ENCODE measurements around the gene B4GALT7. TPM values are rescaled to one million over a fixed set of nuclear protein-coding genes. Genes with fewer than 3 reads are reported as not detected.

B4GALT7 gene
- polyA plus RNA-seq, 2 donors = 12.7 to 16.7 TPM

- no peak overlapping the region for H3K27ac ChIP-seq (ENCODE audit: low read depth in 2 of 2, low read length in 1 of 2)
- H3K9me3 ChIP-seq (ENCODE audit: control insufficient read depth in 2 of 2, insufficient read depth in 1 of 2, low read depth in 1 of 2, low read length in 1 of 2) = no peaks in the 10 kb centered on the region
- WGBS, 2 donors = 87 to 88% methylated on average over 11 of the region's 11 CpGs
- no peaks in the 10 kb centered on the region for H3K27me3 ChIP-seq (ENCODE audit: control insufficient read depth in 1 of 2, insufficient read depth in 2 of 2, low read length in 2 of 2)
- peaks cover 3 to 16% of the 10 kb centered on the region in 2 donors for H3K36me3 ChIP-seq (ENCODE audit: control insufficient read depth in 2 of 2, insufficient read depth in 2 of 2, low read length in 1 of 2)
- H3K4me1 ChIP-seq (ENCODE audit: control insufficient read depth in 2 of 2, insufficient read depth in 2 of 2, low read length in 1 of 2) = peaks cover 4 to 14% of the 10 kb centered on the region in 2 donors
- H3K4me3 ChIP-seq (ENCODE audit: low read depth in 1 of 2, low read length in 2 of 2) = peak overlapping the region in 1 of 2 donors; percentile 87
Measured at GRCh38 chr5:177601126-177601525, 1.2 kb downstream of the B4GALT7 start.

- H3K4me1 ChIP-seq (ENCODE audit: control insufficient read depth in 2 of 2, insufficient read depth in 2 of 2, low read length in 1 of 2) = peaks cover 4 to 14% of the 10 kb centered on the region in 2 donors
- no peak overlapping the region for H3K4me3 ChIP-seq (ENCODE audit: low read depth in 1 of 2, low read length in 2 of 2)
- H3K27ac ChIP-seq (ENCODE audit: low read depth in 2 of 2, low read length in 1 of 2) = no peak overlapping the region
- H3K9me3 ChIP-seq (ENCODE audit: control insufficient read depth in 2 of 2, insufficient read depth in 1 of 2, low read depth in 1 of 2, low read length in 1 of 2) = no peaks in the 10 kb centered on the region
- no peaks in the 10 kb centered on the region for H3K27me3 ChIP-seq (ENCODE audit: control insufficient read depth in 1 of 2, insufficient read depth in 2 of 2, low read length in 2 of 2)
- peaks cover 0 to 14% of the 10 kb centered on the region in 2 donors for H3K36me3 ChIP-seq (ENCODE audit: control insufficient read depth in 2 of 2, insufficient read depth in 2 of 2, low read length in 1 of 2)
- 78 to 79% methylated on average over 13 of the region's 13 CpGs for WGBS, 2 donors
Measured at GRCh38 chr5:177601577-177602457, 1.9 kb downstream of the B4GALT7 start.

- Histone ChIP-seq H3K4me3 (ENCODE audit: low read depth in 1 of 2, low read length in 2 of 2) (no peak overlapping the region), H3K9me3 (ENCODE audit: control insufficient read depth in 2 of 2, insufficient read depth in 1 of 2, low read depth in 1 of 2, low read length in 1 of 2) (no peaks in the 10 kb centered on the region), H3K36me3 (ENCODE audit: control insufficient read depth in 2 of 2, insufficient read depth in 2 of 2, low read length in 1 of 2) (peaks cover 0 to 14% of the 10 kb centered on the region in 2 donors), H3K27ac (ENCODE audit: low read depth in 2 of 2, low read length in 1 of 2) (no peak overlapping the region), H3K27me3 (ENCODE audit: control insufficient read depth in 1 of 2, insufficient read depth in 2 of 2, low read length in 2 of 2) (no peaks in the 10 kb centered on the region), H3K4me1 (ENCODE audit: control insufficient read depth in 2 of 2, insufficient read depth in 2 of 2, low read length in 1 of 2) (peaks cover 4 to 19% of the 10 kb centered on the region in 2 donors)
- WGBS, 2 donors = 76 to 83% methylated on average over 4 of the region's 4 CpGs
Measured at GRCh38 chr5:177602458-177602830, 2.5 kb downstream of the B4GALT7 start.

GRCh38 chr5:177603631-177604030, 3.7 kb downstream of the B4GALT7 start:
- Histone ChIP-seq H3K4me3 (ENCODE audit: low read depth in 1 of 2, low read length in 2 of 2) (no peak overlapping the region), H3K4me1 (ENCODE audit: control insufficient read depth in 2 of 2, insufficient read depth in 2 of 2, low read length in 1 of 2) (peaks cover 4 to 21% of the 10 kb centered on the region in 2 donors), H3K36me3 (ENCODE audit: control insufficient read depth in 2 of 2, insufficient read depth in 2 of 2, low read length in 1 of 2) (peaks cover 0 to 14% of the 10 kb centered on the region in 2 donors), H3K27me3 (ENCODE audit: control insufficient read depth in 1 of 2, insufficient read depth in 2 of 2, low read length in 2 of 2) (no peaks in the 10 kb centered on the region), H3K27ac (ENCODE audit: low read depth in 2 of 2, low read length in 1 of 2) (no peak overlapping the region), H3K9me3 (ENCODE audit: control insufficient read depth in 2 of 2, insufficient read depth in 1 of 2, low read depth in 1 of 2, low read length in 1 of 2) (no peaks in the 10 kb centered on the region)
- WGBS, 2 donors = 71 to 78% methylated on average over 8 of the region's 8 CpGs

- 92 to 94% methylated on average over 23 to 27 of the region's 27 CpGs for WGBS, 2 donors
- H3K4me1 ChIP-seq (ENCODE audit: control insufficient read depth in 2 of 2, insufficient read depth in 2 of 2, low read length in 1 of 2) = peaks cover 4 to 21% of the 10 kb centered on the region in 2 donors
- H3K36me3 ChIP-seq (ENCODE audit: control insufficient read depth in 2 of 2, insufficient read depth in 2 of 2, low read length in 1 of 2) = peaks cover 0 to 19% of the 10 kb centered on the region in 2 donors
- no peaks in the 10 kb centered on the region for H3K27me3 ChIP-seq (ENCODE audit: control insufficient read depth in 1 of 2, insufficient read depth in 2 of 2, low read length in 2 of 2)
- no peak overlapping the region for H3K27ac ChIP-seq (ENCODE audit: low read depth in 2 of 2, low read length in 1 of 2)
- no peaks in the 10 kb centered on the region for H3K9me3 ChIP-seq (ENCODE audit: control insufficient read depth in 2 of 2, insufficient read depth in 1 of 2, low read depth in 1 of 2, low read length in 1 of 2)
- H3K4me3 ChIP-seq (ENCODE audit: low read depth in 1 of 2, low read length in 2 of 2) = no peak overlapping the region
Measured at GRCh38 chr5:177604116-177604521, 4.2 kb downstream of the B4GALT7 start.

GRCh38 chr5:177604656-177605055, 4.7 kb downstream of the B4GALT7 start:
- H3K4me1 ChIP-seq (ENCODE audit: control insufficient read depth in 2 of 2, insufficient read depth in 2 of 2, low read length in 1 of 2) = peaks cover 4 to 24% of the 10 kb centered on the region in 2 donors
- 80 to 83% methylated on average over 5 of the region's 5 CpGs for WGBS, 2 donors
- H3K36me3 ChIP-seq (ENCODE audit: control insufficient read depth in 2 of 2, insufficient read depth in 2 of 2, low read length in 1 of 2) = peaks cover 0 to 23% of the 10 kb centered on the region in 2 donors
- H3K27ac ChIP-seq (ENCODE audit: low read depth in 2 of 2, low read length in 1 of 2) = no peak overlapping the region
- no peak overlapping the region for H3K4me3 ChIP-seq (ENCODE audit: low read depth in 1 of 2, low read length in 2 of 2)
- no peaks in the 10 kb centered on the region for H3K9me3 ChIP-seq (ENCODE audit: control insufficient read depth in 2 of 2, insufficient read depth in 1 of 2, low read depth in 1 of 2, low read length in 1 of 2)
- H3K27me3 ChIP-seq (ENCODE audit: control insufficient read depth in 1 of 2, insufficient read depth in 2 of 2, low read length in 2 of 2) = no peaks in the 10 kb centered on the region

- Histone ChIP-seq H3K9me3 (ENCODE audit: control insufficient read depth in 2 of 2, insufficient read depth in 1 of 2, low read depth in 1 of 2, low read length in 1 of 2) (no peaks in the 10 kb centered on the region), H3K4me1 (ENCODE audit: control insufficient read depth in 2 of 2, insufficient read depth in 2 of 2, low read length in 1 of 2) (peaks cover 4 to 24% of the 10 kb centered on the region in 2 donors), H3K27ac (ENCODE audit: low read depth in 2 of 2, low read length in 1 of 2) (no peak overlapping the region), H3K27me3 (ENCODE audit: control insufficient read depth in 1 of 2, insufficient read depth in 2 of 2, low read length in 2 of 2) (no peaks in the 10 kb centered on the region), H3K36me3 (ENCODE audit: control insufficient read depth in 2 of 2, insufficient read depth in 2 of 2, low read length in 1 of 2) (peaks cover 0 to 27% of the 10 kb centered on the region in 2 donors), H3K4me3 (ENCODE audit: low read depth in 1 of 2, low read length in 2 of 2) (no peak overlapping the region)
- 83 to 91% methylated on average over 5 of the region's 5 CpGs for WGBS, 2 donors
Measured at GRCh38 chr5:177605078-177605477, 5.1 kb downstream of the B4GALT7 start.

- Histone ChIP-seq H3K4me3 (ENCODE audit: low read depth in 1 of 2, low read length in 2 of 2) (no peak overlapping the region), H3K4me1 (ENCODE audit: control insufficient read depth in 2 of 2, insufficient read depth in 2 of 2, low read length in 1 of 2) (peaks cover 4 to 22% of the 10 kb centered on the region in 2 donors), H3K9me3 (ENCODE audit: control insufficient read depth in 2 of 2, insufficient read depth in 1 of 2, low read depth in 1 of 2, low read length in 1 of 2) (no peaks in the 10 kb centered on the region), H3K36me3 (ENCODE audit: control insufficient read depth in 2 of 2, insufficient read depth in 2 of 2, low read length in 1 of 2) (peaks cover 0 to 27% of the 10 kb centered on the region in 2 donors), H3K27me3 (ENCODE audit: control insufficient read depth in 1 of 2, insufficient read depth in 2 of 2, low read length in 2 of 2) (no peaks in the 10 kb centered on the region), H3K27ac (ENCODE audit: low read depth in 2 of 2, low read length in 1 of 2) (no peak overlapping the region)
- WGBS, 2 donors = 81 to 83% methylated on average over 6 of the region's 6 CpGs
Measured at GRCh38 chr5:177605667-177606066, 5.7 kb downstream of the B4GALT7 start.

- no peak overlapping the region for H3K4me3 ChIP-seq (ENCODE audit: low read depth in 1 of 2, low read length in 2 of 2)
- H3K36me3 ChIP-seq (ENCODE audit: control insufficient read depth in 2 of 2, insufficient read depth in 2 of 2, low read length in 1 of 2) = peaks cover 0 to 27% of the 10 kb centered on the region in 2 donors
- H3K4me1 ChIP-seq (ENCODE audit: control insufficient read depth in 2 of 2, insufficient read depth in 2 of 2, low read length in 1 of 2) = peaks cover 0 to 19% of the 10 kb centered on the region in 2 donors
- H3K27ac ChIP-seq (ENCODE audit: low read depth in 2 of 2, low read length in 1 of 2) = no peak overlapping the region
- H3K27me3 ChIP-seq (ENCODE audit: control insufficient read depth in 1 of 2, insufficient read depth in 2 of 2, low read length in 2 of 2) = no peaks in the 10 kb centered on the region
- 82 to 86% methylated on average over 22 of the region's 22 CpGs for WGBS, 2 donors
- no peaks in the 10 kb centered on the region for H3K9me3 ChIP-seq (ENCODE audit: control insufficient read depth in 2 of 2, insufficient read depth in 1 of 2, low read depth in 1 of 2, low read length in 1 of 2)
Measured at GRCh38 chr5:177606071-177607051, 6.4 kb downstream of the B4GALT7 start.
